Measurements from ENCODE around the gene METTL8. TPM values are rescaled to one million over a fixed set of nuclear protein-coding genes. Genes with fewer than 3 reads are reported as not detected.
A peak's percentile ranks its signal among the peaks of the same experiment; 100 is the strongest.
"Not testable (repeated sequence)": the region's sequence is repeated elsewhere in the genome, so short reads cannot be mapped to it uniquely, and the experiment has no call there.

METTL8 gene
- polyA plus RNA-seq, 3 donors: 3.3 to 9.8 (median 6.9) TPM

- Mint-ChIP-seq H3K4me3 (no peak overlapping the region), H3K27ac (no peak overlapping the region), H3K9me3 (peaks cover 0 to 3% (median 0%) of the 10 kb centered on the region in 7 donors), H3K36me3 (no peaks in the 10 kb centered on the region), H3K27me3 (ENCODE audit: low read depth in 3 of 3) (peaks cover 0 to 2% (median 0%) of the 10 kb centered on the region in 3 donors), H3K4me1 (peaks cover 12% of the 10 kb centered on the region)
- Histone ChIP-seq H3K4me1 (ENCODE audit: control insufficient read depth in 1 of 2, insufficient read depth in 2 of 2, low read length in 2 of 2) (no peaks in the 10 kb centered on the region), H3K4me3 (replicated peaks in 1 of 3; ENCODE audit: low read depth in 2 of 3, low read length in 3 of 3) (no peak overlapping the region), H2AFZ (ENCODE audit: insufficient read depth, low read depth, low read length, poor library complexity, severe bottlenecking) (no peak overlapping the region), H3K9me3 (replicated peaks in 1 of 2; ENCODE audit: control insufficient read depth in 1 of 2, insufficient read depth in 1 of 2, low read length in 2 of 2) (no peaks in the 10 kb centered on the region), H4K20me1 (ENCODE audit: insufficient read depth, low read length) (no peaks in the 10 kb centered on the region), H3K27ac (ENCODE audit: low read depth in 1 of 2, low read length in 2 of 2) (no peak overlapping the region), H3K36me3 (replicated peaks in 1 of 2; ENCODE audit: control insufficient read depth in 1 of 2, insufficient read depth in 2 of 2, low read length in 2 of 2) (no peaks in the 10 kb centered on the region), H3K4me2 (replicated peaks; ENCODE audit: extremely low read depth, low read length, poor library complexity, severe bottlenecking) (no peak overlapping the region), H3K79me2 (ENCODE audit: insufficient read depth, low read length) (no peaks in the 10 kb centered on the region), H3K27me3 (ENCODE audit: control insufficient read depth in 2 of 2, insufficient read depth in 2 of 2, low read length in 2 of 2) (no peaks in the 10 kb centered on the region), H3K9ac (ENCODE audit: insufficient read depth, low read length, poor library complexity, severe bottlenecking) (no peak overlapping the region)
- TF ChIP-seq, protein P1, sequence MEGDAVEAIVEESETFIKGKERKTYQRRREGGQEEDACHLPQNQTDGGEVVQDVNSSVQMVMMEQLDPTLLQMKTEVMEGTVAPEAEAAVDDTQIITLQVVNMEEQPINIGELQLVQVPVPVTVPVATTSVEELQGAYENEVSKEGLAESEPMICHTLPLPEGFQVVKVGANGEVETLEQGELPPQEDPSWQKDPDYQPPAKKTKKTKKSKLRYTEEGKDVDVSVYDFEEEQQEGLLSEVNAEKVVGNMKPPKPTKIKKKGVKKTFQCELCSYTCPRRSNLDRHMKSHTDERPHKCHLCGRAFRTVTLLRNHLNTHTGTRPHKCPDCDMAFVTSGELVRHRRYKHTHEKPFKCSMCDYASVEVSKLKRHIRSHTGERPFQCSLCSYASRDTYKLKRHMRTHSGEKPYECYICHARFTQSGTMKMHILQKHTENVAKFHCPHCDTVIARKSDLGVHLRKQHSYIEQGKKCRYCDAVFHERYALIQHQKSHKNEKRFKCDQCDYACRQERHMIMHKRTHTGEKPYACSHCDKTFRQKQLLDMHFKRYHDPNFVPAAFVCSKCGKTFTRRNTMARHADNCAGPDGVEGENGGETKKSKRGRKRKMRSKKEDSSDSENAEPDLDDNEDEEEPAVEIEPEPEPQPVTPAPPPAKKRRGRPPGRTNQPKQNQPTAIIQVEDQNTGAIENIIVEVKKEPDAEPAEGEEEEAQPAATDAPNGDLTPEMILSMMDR (IDR thresholded peaks at IDR 0.05): peak; percentile 76
- peak; percentile 53 to 65 (median 62) for DNase-seq
- 7% methylated on average over 3 of the region's 7 CpGs for WGBS (ENCODE audit: insufficient coverage)
- intact Hi-C loops (cut with micrococcal nuclease): loop anchor here (5.0 to 10.0 kb wide), 2 partner anchors 441 to 444 kb away; no protein-coding TSS in a partner anchor
Measured at GRCh38 chr2:171416009-171416926, 17.5 kb downstream of the METTL8 start.

GRCh38 chr2:171414645-171415044 is 19.1 kb downstream of the METTL8 start:
- H3K4me3 Mint-ChIP-seq; H3K79me2 ChIP-seq (ENCODE audit: insufficient read depth, low read length); H3K4me1 Mint-ChIP-seq: not testable (repeated sequence)

More at GRCh38 chr2:171414645-171415044, 19.1 kb downstream of the METTL8 start:
- H3K4me2 ChIP-seq (replicated peaks; ENCODE audit: extremely low read depth, low read length, poor library complexity, severe bottlenecking); H2AFZ ChIP-seq (ENCODE audit: insufficient read depth, low read depth, low read length, poor library complexity, severe bottlenecking); H3K27ac ChIP-seq (ENCODE audit: low read depth in 1 of 2, low read length in 2 of 2); H3K36me3 ChIP-seq (replicated peaks in 1 of 2; ENCODE audit: control insufficient read depth in 1 of 2, insufficient read depth in 2 of 2, low read length in 2 of 2); H3K27ac Mint-ChIP-seq; H3K9me3 ChIP-seq (replicated peaks in 1 of 2; ENCODE audit: control insufficient read depth in 1 of 2, insufficient read depth in 1 of 2, low read length in 2 of 2); H3K4me3 ChIP-seq (replicated peaks in 1 of 3; ENCODE audit: low read depth in 2 of 3, low read length in 3 of 3); H3K4me1 ChIP-seq (ENCODE audit: control insufficient read depth in 1 of 2, insufficient read depth in 2 of 2, low read length in 2 of 2); H3K27me3 Mint-ChIP-seq (ENCODE audit: low read depth in 3 of 3); H3K27me3 ChIP-seq (ENCODE audit: control insufficient read depth in 2 of 2, insufficient read depth in 2 of 2, low read length in 2 of 2); H3K9me3 Mint-ChIP-seq; H3K36me3 Mint-ChIP-seq; H4K20me1 ChIP-seq (ENCODE audit: insufficient read depth, low read length); DNase-seq; H3K9ac ChIP-seq (ENCODE audit: insufficient read depth, low read length, poor library complexity, severe bottlenecking): not testable (repeated sequence)
- intact Hi-C loops (cut with micrococcal nuclease): loop anchor here (5.0 to 10.0 kb wide), 2 partner anchors 440 to 442 kb away; no protein-coding TSS in a partner anchor
- no CpG with 5 or more reads among the region's 4 CpGs for WGBS (ENCODE audit: insufficient coverage)

All from CD14-positive monocyte (primary cell).